Left kidney (tissue), 2 donors: Measurements from ENCODE around the gene FRMD8. TPM values are rescaled to one million over a fixed set of nuclear protein-coding genes. Genes with fewer than 3 reads are reported as not detected.
"Not testable (repeated sequence)": the region's sequence is repeated elsewhere in the genome, so short reads cannot be mapped to it uniquely, and the experiment has no call there.

Experiments used
- DNase-seq: peaks from one replicate; pipeline ENCODE4 v3.0.0-alpha.2; 2013
- polyA plus RNA-seq: library from polyadenylated mRNA; unstranded; fragments of 120-200 nt; gene quantifications from one replicate; pipeline ENCODE4 v1.2.1, GENCODE V29; 2013; ENCODE audit not compliant: insufficient read length

Gene FRMD8
- polyA plus RNA-seq, 1 donor, result 18.1 TPM

DNA sequence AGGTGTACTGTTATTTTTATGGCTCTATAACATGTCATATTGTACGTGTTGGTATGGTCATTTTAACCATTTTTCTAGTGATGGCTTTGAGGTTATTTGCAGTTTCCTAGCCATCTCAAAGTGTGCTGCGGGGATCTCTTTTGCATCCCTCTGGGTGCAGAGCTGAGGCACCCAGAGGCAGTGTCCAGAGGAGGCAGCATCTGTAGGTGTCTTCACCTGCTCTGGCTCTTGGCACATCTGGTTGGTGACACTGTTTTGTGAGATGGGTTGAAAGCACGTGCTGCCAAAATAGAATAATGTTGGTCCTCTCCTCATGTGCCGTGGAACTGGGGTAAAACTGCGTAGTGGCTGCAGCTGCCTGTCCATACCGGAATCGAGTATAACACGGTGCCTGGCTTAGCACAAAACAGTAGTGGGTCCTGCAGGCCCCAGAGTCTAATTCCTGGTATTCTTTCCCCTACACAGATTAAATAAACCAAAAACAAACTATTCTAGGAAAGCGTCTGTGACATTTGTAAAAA lies 49.0 kb downstream of the FRMD8 start:
- DNase-seq, result no peak

GRCh38 chr11:65435981-65436411 lies 49.6 kb downstream of the FRMD8 start:
- no peak for DNase-seq

- DNase-seq, result no peak
Observed at GRCh38 chr11:65436412-65437032, 50.1 kb downstream of the FRMD8 start.

- no peak for DNase-seq
Observed at GRCh38 chr11:65437436-65438227, 51.2 kb downstream of the FRMD8 start.

DNA sequence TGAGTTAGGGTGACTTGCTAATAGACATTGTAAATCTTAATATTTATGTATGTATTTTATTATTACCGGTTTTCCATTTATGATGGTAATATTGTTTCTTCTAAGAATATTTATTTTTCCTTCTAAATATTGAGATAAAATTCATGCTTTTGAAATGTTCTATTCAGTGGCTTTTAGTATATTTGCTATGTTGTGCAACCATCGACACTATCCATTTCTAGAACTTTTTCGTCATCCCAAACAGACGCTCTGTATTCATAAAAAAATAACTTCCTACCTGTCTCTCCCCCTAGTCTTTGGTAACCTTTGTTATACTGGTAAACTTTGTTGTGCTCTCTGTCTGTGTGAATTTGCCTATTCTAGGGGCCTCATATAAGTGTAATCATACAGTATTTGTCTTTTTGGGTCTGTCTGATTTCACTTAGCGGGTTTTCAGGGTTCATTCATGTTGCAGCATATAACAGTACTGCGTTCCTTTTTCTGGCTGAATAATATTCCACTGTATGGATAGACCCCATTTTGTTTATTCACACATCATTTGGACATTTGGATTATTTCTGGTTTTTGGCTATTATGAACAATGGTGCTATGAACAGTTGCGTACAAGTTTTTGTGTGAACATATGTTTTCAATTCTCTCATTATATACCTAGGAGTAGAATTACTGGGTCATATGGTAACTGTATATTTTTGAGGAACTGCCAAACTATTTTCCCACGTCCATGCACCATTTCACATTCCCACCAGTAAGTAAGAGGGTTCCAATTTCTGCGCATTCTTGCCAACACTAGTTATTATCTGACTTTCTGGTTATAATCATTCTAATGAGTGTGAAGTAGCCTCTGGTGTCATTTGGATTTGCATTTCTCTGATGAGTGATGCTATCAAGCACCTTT lies 52.1 kb downstream of the FRMD8 start:
- DNase-seq, result no peak

DNA sequence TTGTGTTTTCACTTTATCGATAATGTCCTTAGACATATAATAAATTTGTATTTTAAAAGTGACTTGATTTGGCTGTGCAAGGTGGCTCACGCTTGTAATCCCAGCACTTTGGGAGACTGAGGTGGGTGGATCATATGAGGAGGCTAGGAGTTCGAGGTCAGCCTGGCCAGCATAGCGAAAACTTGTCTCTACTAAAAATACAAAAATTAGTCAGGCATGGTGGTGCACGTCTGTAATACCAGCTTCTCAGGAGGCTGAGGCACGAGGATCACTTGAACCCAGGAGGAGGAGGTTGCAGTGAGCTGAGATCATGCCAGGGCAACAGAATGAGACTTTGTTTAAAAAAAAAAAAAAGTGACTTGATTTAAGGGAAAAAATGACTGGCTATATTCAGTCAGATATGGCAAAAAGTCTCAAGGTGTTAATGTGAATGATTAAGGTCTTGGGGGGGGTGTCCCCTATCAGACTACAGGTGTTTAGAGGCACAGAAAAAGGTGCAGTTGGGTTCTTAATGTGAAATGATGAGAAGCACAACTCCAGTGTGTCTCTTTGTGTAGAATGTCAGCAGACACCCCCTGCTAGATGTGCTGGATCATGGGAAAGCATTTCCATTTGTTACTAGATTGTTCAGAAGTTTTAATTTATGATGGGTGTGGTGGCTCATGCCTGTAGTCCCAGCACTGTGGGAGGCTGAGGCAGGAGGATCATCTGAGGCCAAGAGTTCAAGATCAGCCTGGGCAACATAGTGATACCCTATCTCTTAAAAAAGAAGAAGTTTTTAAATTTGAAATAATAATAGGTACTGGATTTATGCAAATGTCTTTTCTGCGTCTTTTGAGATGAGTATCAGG lies 53.1 kb downstream of the FRMD8 start:
- no peak for DNase-seq

GRCh38 chr11:65440831-65441499 lies 54.5 kb downstream of the FRMD8 start:
- DNase-seq, result no peak

- no peak for DNase-seq
Observed at GRCh38 chr11:65442842-65443331, 56.5 kb downstream of the FRMD8 start.

GRCh38 chr11:65444314-65445051 lies 58.0 kb downstream of the FRMD8 start:
- DNase-seq, result no peak

GRCh38 chr11:65445101-65445603 lies 58.7 kb downstream of the FRMD8 start:
- DNase-seq, result no peak

GRCh38 chr11:65445604-65446445 lies 59.4 kb downstream of the FRMD8 start:
- DNase-seq, result no peak

DNA sequence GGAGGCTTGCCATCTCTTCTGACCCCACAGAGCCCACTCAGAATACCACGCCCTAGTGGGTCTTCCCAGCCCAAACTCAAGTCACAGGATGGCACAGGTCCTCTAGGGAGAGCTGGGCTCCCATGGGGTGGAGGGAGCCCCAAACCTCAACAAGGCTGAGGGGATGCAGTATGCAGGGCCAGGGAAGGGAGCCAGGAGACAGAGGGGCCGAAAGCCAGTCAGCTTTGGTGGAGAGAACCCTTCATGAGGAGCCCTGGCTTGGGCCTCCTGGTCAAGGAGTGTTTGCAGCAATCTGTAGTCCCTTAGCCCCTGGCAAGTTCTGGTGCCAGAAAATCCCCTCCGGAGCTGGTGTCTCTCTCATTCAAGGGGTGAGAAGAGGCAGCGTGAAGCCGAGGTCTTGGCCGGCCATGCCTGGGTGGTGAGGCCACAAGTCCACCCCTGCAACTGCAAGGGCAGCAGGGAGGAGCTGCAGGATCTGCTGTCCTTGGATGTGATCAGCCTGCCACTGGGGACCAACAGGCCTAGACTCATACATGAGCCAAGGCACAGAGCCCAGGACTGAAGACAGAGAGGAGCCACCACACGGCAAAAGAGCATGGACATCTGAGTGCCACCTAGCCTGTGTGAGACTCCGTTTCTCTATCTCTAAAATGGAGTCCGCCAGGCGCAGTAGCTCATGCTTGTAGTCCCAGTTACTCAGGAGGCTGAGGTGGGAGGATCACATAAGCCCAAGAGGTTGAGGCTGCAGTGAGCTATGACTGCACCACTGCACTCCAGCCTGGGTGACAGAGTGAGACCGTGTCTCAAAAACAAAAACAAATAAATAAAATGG lies 60.2 kb downstream of the FRMD8 start:
- DNase-seq, result no peak

- DNase-seq, result no peak
Observed at GRCh38 chr11:65448074-65448417, 61.6 kb downstream of the FRMD8 start.

- no peak for DNase-seq
Observed at GRCh38 chr11:65448418-65449105, 62.1 kb downstream of the FRMD8 start.

GRCh38 chr11:65451301-65451700 lies 64.9 kb downstream of the FRMD8 start:
- not testable (repeated sequence) for DNase-seq

DNA sequence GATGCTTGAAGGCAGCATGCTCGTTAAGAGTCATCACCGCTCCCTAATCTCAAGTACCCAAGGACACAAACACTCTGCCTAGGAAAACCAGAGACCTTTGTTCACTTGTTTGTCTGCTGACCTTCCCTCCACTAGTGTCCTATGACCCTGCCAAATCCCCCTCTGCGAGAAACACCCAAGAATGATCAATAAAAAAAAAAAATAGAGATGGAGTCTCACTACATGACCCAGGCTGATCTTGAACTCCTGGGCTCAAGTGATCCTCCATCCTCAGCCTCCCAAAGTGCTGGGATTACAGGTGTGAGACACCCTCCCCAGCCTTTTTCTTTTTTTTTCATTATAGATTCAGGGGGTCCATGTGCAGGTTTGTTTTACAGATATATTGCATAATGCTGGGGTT lies 65.8 kb downstream of the FRMD8 start:
- DNase-seq, result not testable (repeated sequence)

- no peak for DNase-seq
Observed at GRCh38 chr11:65452806-65453490, 66.5 kb downstream of the FRMD8 start.
